Left cardiac atrium (tissue), 4 donors: Measurements from ENCODE around the gene MTHFD1. TPM values are rescaled to one million over a fixed set of nuclear protein-coding genes. Genes with fewer than 3 reads are reported as not detected.

Source experiments
- ATAC-seq, 2 donors: fragments of 200-7000 bp; cut with Tn5 transposase; one replicate each; pipeline ENCODE4 v1.9.1; 2020; ENCODE audit warnings: mild to moderate bottlenecking in 2 of 2, moderate library complexity in 2 of 2
- DNase-seq: peaks from one replicate; pipeline ENCODE4 v3.0.0-alpha.2; 2020
- intact Hi-C, 2 donors: fragments of 100-400 bp; cut with DNase I; formaldehyde crosslinking; loops; one replicate each; pipeline versions ENCODE4 v1.14.1 to v1.15.1; 2022 to 2023
- total RNA-seq, 2 donors: library from RNA; stranded (reverse); fragmentation: NEBNext Ultra II Directional; extraction: Animal tissue kit (Norgen Biotek cat#: 25700); gene quantifications; one replicate each; pipeline ENCODE4 v1.2.1, GENCODE V29; 2021
- donor health status: DM: no; HTN: yes; CAD: no.
- donor health status: DM: no; HTN: yes; CAD: no; lungs with severe emphysema.
- donor health status: DM: yes; HTN: yes; CAD: no.
- donor health status: Dilated cardiomyopathy.

MTHFD1 gene
- total RNA-seq, 2 donors from 2014 or later: 58.5 to 59.2 TPM

DNA sequence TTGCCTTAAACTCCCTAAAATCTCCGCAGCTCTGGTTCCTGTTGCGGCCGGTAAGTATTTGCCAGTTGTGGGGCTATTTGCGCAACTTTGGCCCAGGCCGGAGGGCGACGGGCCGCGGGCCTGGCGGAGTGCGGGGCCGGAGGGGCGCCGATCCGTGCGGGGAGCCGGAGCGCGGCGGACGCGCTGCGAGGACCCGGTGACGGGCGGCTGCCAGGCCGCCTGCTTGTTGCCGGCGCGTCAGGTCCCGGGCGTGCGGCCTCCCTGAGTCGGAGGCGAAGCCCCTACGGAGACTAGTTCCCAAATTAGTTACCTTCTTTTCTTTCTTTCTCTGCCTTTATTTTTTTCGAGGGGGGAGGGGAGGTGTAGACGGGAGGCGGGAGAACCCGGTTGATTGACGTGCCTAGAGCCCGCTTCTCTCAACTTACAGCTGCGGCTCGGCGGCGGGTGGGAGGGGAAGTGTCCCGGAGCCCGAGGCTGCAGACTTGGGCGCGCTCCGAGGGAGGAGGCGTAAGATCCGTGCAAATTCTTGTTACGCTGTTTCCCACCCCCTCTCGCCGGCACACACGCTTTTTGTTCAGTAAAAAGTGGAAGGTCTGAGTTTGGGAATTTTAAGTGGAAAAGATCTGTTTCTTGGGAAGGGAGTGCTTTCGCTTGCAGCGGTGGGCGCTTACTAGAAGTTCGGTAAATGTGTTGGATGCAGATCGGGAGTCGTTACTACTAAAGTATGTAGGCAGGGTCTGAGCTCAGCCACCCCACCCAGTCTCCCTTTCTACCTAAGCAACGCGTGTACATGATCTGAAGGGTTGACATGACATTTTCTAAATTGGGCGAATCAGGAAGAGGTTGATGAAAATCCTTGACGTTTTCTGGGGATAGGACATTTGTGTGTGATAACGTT, 117.0 kb downstream of the MTHFD1 start:
- intact Hi-C loops: no loop called here
- DNase-seq (peak; percentile 93), ATAC-seq (peak; percentile 58 to 67)

DNA sequence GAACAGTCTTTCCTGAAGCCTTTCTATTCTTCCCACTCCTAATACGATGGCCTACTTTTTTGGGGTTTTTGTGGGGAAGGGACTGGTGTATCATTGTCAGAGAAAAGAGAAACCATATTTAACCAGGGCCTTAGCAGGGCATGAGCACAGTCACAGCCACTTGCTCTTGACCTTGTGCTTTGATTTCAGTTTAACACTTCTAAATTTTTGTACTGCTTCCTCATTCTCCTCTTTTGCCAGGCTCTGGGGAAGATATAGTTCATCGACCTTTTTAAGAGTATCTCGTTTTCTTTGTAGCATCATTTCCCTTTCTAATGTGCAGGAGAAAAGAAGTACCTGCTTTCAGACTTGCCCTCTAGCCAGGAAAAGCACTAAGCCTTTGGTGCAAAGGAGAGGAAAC, 118.6 kb downstream of the MTHFD1 start:
- intact Hi-C loops: no loop called here
- no peak for ATAC-seq

GRCh38 chr14:64507376-64508156, 119.4 kb downstream of the MTHFD1 start:
- no peak for DNase-seq
- ATAC-seq: no peak
- intact Hi-C loops: no loop called here

More for the DNA sequence above, 118.6 kb downstream of the MTHFD1 start:
- no peak for DNase-seq

DNA sequence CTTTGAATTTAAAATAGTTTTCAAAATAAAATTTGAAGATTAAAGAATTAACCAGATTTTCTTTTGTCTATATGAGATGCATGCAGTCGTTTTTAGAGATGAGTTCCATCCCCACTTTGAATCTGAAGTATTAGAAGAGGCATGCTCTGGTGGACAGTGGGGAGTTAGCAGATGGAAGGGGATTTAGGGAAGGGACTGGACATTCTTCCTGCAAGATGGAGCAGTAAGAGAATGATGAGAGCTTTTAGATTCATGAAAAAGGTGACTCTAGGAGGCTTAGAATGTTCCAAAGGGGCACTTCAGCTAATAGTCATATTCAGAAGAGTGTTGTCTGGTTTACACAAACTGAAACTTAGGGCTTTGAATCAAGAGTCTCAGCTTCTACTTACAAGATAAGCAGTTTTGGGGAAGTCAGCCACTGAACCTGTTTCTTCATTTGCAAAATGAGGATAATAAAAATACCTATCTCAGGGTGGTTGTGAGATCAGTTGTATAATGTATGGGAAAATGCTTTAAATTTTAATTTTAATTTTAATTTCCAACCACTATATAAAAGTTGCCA, 120.1 kb downstream of the MTHFD1 start:
- ATAC-seq (no peak), DNase-seq (no peak)
- intact Hi-C loops: no loop called here

- intact Hi-C loops: no loop called here
- ATAC-seq (no peak), DNase-seq (no peak)
Observed at GRCh38 chr14:64509036-64509435, 120.9 kb downstream of the MTHFD1 start.

Other genes with a start within 250 kb of the MTHFD1 start
- 1 to 10 TPM in 1 of 2 donors, under 1 TPM in 1; 0.31 to 1.3 TPM for gene ESR2, start 94.0 kb upstream of the MTHFD1 start, total RNA-seq
- under 1 TPM; 0.26 to 0.27 TPM for gene AKAP5, start 77.1 kb downstream of the MTHFD1 start, total RNA-seq
- gene ZBTB25, start 115.5 kb downstream of the MTHFD1 start, total RNA-seq: 10 to 100 TPM; 10.6 to 11.9 TPM
- gene ZBTB1, start 116.4 kb downstream of the MTHFD1 start, total RNA-seq: 10 to 100 TPM; 23.2 to 23.7 TPM
- gene HSPA2, start 152.4 kb downstream of the MTHFD1 start, total RNA-seq: 10 to 100 TPM; 29.8 to 54.2 TPM
- under 1 TPM; 0.38 to 0.47 TPM for gene PPP1R36, start 161.6 kb downstream of the MTHFD1 start, total RNA-seq